GM18499 (cell line): ENCODE results near the gene FAM167B.
"Not testable (repeated sequence)": the region's sequence is repeated elsewhere in the genome, so short reads cannot be mapped to it uniquely, and the experiment has no call there.

Experiments
- ATAC-seq: cut with Tn5 transposase; IDR thresholded peaks from one replicate; pipeline ENCODE4 v1.9.1; 2021; ENCODE audit warnings: moderate number of reproducible peaks; ENCODE audit not compliant: insufficient read depth, unreplicated experiment

FAM167B gene

GRCh38 chr1:32255072-32256071, 8.3 kb downstream of the FAM167B start:
- no peak for ATAC-seq

- no peak for ATAC-seq
Observed at GRCh38 chr1:32256473-32257226, 9.6 kb downstream of the FAM167B start.

- ATAC-seq = no peak
Observed at GRCh38 chr1:32257227-32257508, 10.1 kb downstream of the FAM167B start.

- ATAC-seq = not testable (repeated sequence)
Observed at GRCh38 chr1:32263236-32263593, 16.2 kb downstream of the FAM167B start.

- no peak for ATAC-seq
Observed at GRCh38 chr1:32263744-32264143, 16.7 kb downstream of the FAM167B start.

GRCh38 chr1:32265846-32266245, 18.8 kb downstream of the FAM167B start:
- ATAC-seq = no peak

- ATAC-seq = no peak
Observed at GRCh38 chr1:32266921-32267591, 20.0 kb downstream of the FAM167B start.

GRCh38 chr1:32269744-32270143, 22.7 kb downstream of the FAM167B start:
- no peak for ATAC-seq

GRCh38 chr1:32272557-32273390, 25.8 kb downstream of the FAM167B start:
- ATAC-seq = no peak

- no peak for ATAC-seq
Observed at GRCh38 chr1:32273391-32274208, 26.6 kb downstream of the FAM167B start.

- no peak for ATAC-seq
Observed at GRCh38 chr1:32274646-32275340, 27.8 kb downstream of the FAM167B start.

- ATAC-seq = no peak
Observed at GRCh38 chr1:32275424-32275823, 28.4 kb downstream of the FAM167B start.

GRCh38 chr1:32276032-32276782, 29.2 kb downstream of the FAM167B start:
- ATAC-seq = no peak

- ATAC-seq = not testable (repeated sequence)
Observed at GRCh38 chr1:32284777-32285176, 37.8 kb downstream of the FAM167B start.

GRCh38 chr1:32285658-32286057, 38.6 kb downstream of the FAM167B start:
- no peak for ATAC-seq

GRCh38 chr1:32286763-32287162, 39.7 kb downstream of the FAM167B start:
- ATAC-seq = no peak

- no peak for ATAC-seq
Observed at GRCh38 chr1:32289256-32289655, 42.2 kb downstream of the FAM167B start.

GRCh38 chr1:32291145-32291707, 44.2 kb downstream of the FAM167B start:
- no peak for ATAC-seq
